Muscle of arm (tissue), 12 donors: ENCODE measurements around the gene GRIK1. TPM values are rescaled to one million over a fixed set of nuclear protein-coding genes. Genes with fewer than 3 reads are reported as not detected.

Source experiments
- polyA plus RNA-seq, 12 donors: library from polyadenylated mRNA; unstranded; fragments of 120-200 nt; gene quantifications; one replicate each; pipeline ENCODE4 v1.2.1, GENCODE V29; 2013; ENCODE audit not compliant: insufficient read length in 12 of 12

Gene GRIK1
- polyA plus RNA-seq, 12 donors: 0.34 to 10.0 (median 0.61) TPM; not detected in 2

Other genes with a start within 250 kb of the GRIK1 start
- not detected for gene CLDN17, start 226.8 kb upstream of the GRIK1 start, polyA plus RNA-seq